ENCODE results near the gene NFX1.
"Not testable (repeated sequence)": the region's sequence is repeated elsewhere in the genome, so short reads cannot be mapped to it uniquely, and the experiment has no call there.

NFX1 gene

GRCh38 chr9:33388110-33388994 lies 98.0 kb downstream of the NFX1 start:
- no peak for DNase-seq (ENCODE audit: low read depth in 3 of 3)

- not testable (repeated sequence) for DNase-seq (ENCODE audit: low read depth in 3 of 3)
Observed at GRCh38 chr9:33391111-33391771, 100.9 kb downstream of the NFX1 start.

- DNase-seq (ENCODE audit: low read depth in 3 of 3): not testable (repeated sequence)
Observed at GRCh38 chr9:33392591-33393021, 102.3 kb downstream of the NFX1 start.

GRCh38 chr9:33393581-33393980 lies 103.3 kb downstream of the NFX1 start:
- DNase-seq (ENCODE audit: low read depth in 3 of 3): no peak

GRCh38 chr9:33393986-33394385 lies 103.7 kb downstream of the NFX1 start:
- not testable (repeated sequence) for DNase-seq (ENCODE audit: low read depth in 3 of 3)

GRCh38 chr9:33395159-33395879 lies 105.0 kb downstream of the NFX1 start:
- not testable (repeated sequence) for DNase-seq (ENCODE audit: low read depth in 3 of 3)

GRCh38 chr9:33397801-33398200 lies 107.5 kb downstream of the NFX1 start:
- not testable (repeated sequence) for DNase-seq (ENCODE audit: low read depth in 3 of 3)

- not testable (repeated sequence) for DNase-seq (ENCODE audit: low read depth in 3 of 3)
Observed at GRCh38 chr9:33399047-33399446, 108.7 kb downstream of the NFX1 start.

- not testable (repeated sequence) for DNase-seq (ENCODE audit: low read depth in 3 of 3)
Observed at GRCh38 chr9:33401809-33402208, 111.5 kb downstream of the NFX1 start.

- DNase-seq (ENCODE audit: low read depth in 3 of 3): not testable (repeated sequence)
Observed at GRCh38 chr9:33402371-33402770, 112.1 kb downstream of the NFX1 start, which contains the start of gene AQP7. Gene AQP7, minus strand, starts transcription at chr9:33402568. Its CDS starts 1,306 bp downstream, at chr9:33401262.

GRCh38 chr9:33403941-33404787 lies 113.8 kb downstream of the NFX1 start:
- no peak for DNase-seq (ENCODE audit: low read depth in 3 of 3)

- no peak for DNase-seq (ENCODE audit: low read depth in 3 of 3)
Observed at GRCh38 chr9:33404788-33405362, 114.6 kb downstream of the NFX1 start.

GRCh38 chr9:33407061-33407460 lies 116.7 kb downstream of the NFX1 start:
- no peak for DNase-seq (ENCODE audit: low read depth in 3 of 3)

GRCh38 chr9:33408087-33408486 lies 117.8 kb downstream of the NFX1 start:
- no peak for DNase-seq (ENCODE audit: low read depth in 3 of 3)

- DNase-seq (ENCODE audit: low read depth in 3 of 3): no peak
Observed at GRCh38 chr9:33414268-33414667, 124.0 kb downstream of the NFX1 start.

- no peak for DNase-seq (ENCODE audit: low read depth in 3 of 3)
Observed at GRCh38 chr9:33414889-33415500, 124.7 kb downstream of the NFX1 start.

GRCh38 chr9:33415501-33416038 lies 125.3 kb downstream of the NFX1 start:
- DNase-seq (ENCODE audit: low read depth in 3 of 3): peak; percentile 90 to 94 (median 91)

- DNase-seq (ENCODE audit: low read depth in 3 of 3): no peak
Observed at GRCh38 chr9:33416996-33417395, 126.7 kb downstream of the NFX1 start.

- DNase-seq (ENCODE audit: low read depth in 3 of 3): no peak
Observed at GRCh38 chr9:33418090-33418489, 127.8 kb downstream of the NFX1 start.

GRCh38 chr9:33419708-33420303 lies 129.5 kb downstream of the NFX1 start:
- DNase-seq (ENCODE audit: low read depth in 3 of 3): no peak

Data from stimulated activated CD4-positive, alpha-beta T cell treated with anti-CD3 and anti-CD28 coated beads, TNF-alpha, amount 100 ng/mL, for 48 hours (primary cell).